ENCODE data around the gene NBAS.
A peak's percentile ranks its signal among the peaks of the same experiment; 100 is the strongest.
"Not testable (repeated sequence)": the region's sequence is repeated elsewhere in the genome, so short reads cannot be mapped to it uniquely, and the experiment has no call there.

The NBAS gene

DNA sequence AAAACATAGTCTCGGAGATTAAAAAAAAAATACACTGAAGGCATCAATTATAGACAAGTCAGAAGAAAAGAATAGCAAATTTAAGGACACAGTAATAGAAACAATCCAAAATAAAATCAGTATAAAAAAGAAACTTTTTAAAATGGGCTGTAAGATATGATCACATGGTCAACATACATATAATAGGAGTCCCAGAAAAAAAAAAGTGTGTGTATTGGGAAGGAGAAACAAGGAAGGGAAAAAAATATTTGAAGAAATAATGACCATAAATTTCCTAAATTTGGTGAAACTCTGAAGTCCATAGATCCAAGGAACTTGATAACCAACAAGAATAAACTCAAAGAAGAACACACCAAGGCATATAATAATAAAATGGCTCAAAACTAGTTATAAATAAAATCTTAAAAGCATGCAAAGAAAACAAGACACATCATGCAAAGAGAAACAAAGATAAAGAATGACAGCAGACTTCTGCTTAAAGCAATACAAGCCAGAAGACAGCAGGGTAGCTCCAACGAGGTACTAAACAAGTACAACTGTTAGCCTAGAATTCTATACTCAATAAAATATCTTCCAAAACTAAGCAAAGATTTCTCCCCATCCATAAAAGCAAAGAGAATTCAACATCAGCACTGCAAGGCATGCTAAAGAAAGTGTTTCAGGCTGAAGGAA, 115.1 kb downstream of the NBAS start:
- no peak for DNase-seq
- intact Hi-C loops (cut with DNase I): no loop called here

DNA sequence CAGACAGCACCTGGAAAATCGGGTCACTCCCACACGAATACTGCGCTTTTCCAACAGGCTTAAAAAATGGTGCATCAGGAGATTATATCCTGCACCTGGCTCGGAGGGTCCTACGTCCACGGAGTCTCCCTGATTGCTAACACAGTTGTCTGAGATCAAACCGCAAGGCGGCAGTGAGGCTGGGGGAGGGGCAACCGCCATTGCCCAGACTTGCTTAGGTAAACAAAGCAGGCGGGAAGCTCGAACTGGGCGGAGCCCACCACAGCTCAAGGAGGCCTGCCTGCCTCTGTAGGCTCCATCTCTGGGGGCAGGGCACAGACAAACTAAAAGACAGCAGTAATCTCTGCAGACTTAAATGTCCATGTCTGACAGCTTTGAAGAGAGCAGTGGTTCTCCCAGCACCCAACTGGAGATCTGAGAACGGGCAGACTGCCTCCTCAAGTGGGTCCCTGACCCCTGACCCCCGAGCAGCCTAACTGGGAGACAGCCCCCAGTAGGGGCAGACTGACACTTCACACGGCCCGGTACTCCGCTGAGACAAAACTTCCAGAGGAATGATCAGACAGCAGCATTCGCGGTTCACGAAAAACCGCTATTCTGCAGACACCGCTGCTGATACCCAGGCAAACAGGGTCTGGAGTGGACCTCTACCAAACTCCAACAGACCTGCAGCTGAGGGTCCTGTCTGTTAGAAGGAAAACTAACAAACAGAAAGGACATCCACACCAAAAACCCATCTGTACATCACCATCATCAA, 121.2 kb downstream of the NBAS start:
- intact Hi-C loops (cut with DNase I); DNase-seq: not testable (repeated sequence)

DNA sequence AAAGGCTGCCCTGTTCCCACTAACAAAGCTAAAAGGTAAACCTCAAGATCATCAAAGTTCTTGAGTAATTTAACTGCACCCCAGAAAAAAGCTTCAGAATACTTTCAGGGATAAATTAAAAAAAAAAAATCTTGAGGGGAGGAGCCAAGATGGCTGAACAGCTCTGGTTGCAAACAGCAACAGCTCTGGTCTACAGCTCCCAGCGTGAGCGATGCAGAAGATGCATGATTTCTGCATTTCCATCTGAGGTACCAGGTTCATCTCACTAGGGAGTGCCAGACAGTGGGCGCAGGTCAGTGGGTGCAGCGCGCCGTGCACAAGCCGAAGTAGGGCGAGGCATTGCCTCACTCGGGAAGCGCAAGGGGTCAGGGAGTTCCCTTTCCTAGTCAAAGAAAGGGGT, 121.8 kb downstream of the NBAS start:
- peak in 1 of 42 donors; percentile 5 for DNase-seq
- intact Hi-C loops (cut with DNase I): not testable (repeated sequence)

DNA sequence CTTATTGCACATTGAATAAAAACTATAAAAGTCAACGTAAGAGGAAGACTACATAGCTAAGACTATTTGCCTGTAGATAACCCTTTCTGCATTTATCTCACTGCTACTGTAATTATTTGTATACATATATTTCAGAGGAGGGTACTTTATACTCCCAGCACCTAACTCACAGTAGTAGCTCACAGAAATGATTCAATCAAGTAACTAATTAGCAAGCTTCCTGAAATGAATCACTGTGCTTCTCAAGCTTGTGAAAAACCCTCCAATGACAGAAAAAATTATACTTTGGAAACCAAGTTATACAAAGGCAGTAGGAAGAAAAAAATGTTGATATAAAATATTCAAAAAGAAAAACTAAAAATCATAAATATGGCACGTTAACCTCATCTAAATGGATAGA, 124.9 kb downstream of the NBAS start:
- intact Hi-C loops (cut with DNase I): no loop called here

DNA sequence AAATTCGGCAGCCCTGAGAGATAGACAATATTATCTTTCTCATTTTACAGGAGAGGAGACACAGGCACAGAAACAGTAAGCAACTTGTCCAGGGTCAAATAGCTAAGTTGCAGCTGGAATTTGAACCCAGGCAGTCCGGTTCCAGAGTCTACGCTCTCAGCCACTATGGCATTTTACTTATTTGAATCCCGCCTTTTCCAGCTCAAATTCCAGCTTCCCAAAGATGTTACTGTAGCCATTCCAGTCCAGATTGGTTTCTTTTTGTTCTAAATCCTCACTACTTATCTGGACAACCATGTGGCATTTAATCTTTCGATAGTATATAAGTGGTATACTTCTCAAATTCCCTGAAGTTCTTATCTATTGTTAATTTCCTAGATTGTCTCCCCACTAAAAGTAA, 125.7 kb downstream of the NBAS start:
- intact Hi-C loops (cut with DNase I): no loop called here
- no peak for DNase-seq

More for the DNA sequence above, 124.9 kb downstream of the NBAS start:
- no peak for DNase-seq

DNA sequence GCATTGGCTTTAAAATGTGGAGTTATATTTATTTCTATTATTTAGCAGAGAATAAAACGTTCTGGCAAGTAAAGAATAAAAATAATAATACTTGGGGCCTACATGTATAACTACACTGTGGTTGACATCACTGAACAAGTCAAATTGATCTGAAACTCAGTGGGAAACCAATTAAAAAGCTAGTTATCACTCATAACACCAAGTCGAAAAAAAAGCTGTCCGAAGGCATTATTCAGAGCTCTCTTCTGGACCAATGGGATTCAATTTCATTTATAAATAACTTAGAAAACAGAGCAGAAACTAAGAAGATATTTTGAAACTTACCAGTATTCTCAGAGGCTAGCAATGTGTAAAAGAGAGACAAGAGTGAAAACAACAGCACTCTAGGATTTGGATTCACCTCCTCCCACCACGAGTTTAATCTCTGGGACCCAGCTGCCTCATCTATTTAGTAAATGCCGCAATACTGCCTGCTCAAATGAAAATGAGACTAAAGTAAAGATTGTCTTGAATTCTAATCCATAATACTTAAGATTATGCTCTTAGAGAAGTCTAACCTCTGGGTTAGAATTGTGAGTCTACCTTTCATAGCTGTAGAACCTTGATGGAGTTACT, 128.4 kb downstream of the NBAS start:
- intact Hi-C loops (cut with DNase I): no loop called here
- DNase-seq: no peak

DNA sequence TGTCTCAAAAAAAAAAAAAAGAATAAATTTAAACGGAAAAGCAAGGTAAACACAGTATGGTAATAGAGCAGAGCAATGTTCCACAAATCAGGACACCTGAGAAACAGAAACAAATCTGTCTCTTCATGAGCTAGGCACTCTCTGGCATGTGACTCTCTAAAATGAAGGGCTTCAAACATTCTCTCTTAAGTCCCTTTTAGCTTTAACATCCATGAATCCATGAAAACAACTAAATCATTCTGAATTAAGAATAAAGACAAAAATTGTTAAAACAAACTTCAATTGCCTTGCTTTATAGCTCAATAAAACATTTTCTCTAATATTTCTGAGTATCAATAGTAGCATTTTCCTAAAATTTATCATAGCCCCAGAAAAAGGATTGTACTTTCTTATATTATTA, 132.1 kb downstream of the NBAS start:
- intact Hi-C loops (cut with DNase I): no loop called here
- DNase-seq: no peak

DNA sequence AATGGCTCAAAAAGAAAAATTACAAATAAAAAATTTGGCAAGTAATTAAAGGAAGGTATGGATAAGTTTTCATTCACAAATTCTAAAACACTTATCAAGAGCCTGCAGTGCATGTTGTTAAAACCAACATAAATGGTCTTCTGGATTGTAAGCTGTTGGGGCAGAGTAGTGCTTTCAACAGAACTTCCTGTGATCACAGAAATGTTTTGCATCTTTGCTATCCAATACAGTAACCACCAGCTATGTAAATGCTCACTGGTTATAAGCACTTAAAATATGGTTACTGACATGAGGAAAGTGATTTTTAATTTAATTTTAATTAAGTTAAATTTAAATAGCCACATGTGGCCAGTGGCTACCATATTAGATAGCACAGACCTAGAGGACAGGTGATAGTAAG, 133.1 kb downstream of the NBAS start:
- DNase-seq: no peak
- intact Hi-C loops (cut with DNase I): no loop called here

DNA sequence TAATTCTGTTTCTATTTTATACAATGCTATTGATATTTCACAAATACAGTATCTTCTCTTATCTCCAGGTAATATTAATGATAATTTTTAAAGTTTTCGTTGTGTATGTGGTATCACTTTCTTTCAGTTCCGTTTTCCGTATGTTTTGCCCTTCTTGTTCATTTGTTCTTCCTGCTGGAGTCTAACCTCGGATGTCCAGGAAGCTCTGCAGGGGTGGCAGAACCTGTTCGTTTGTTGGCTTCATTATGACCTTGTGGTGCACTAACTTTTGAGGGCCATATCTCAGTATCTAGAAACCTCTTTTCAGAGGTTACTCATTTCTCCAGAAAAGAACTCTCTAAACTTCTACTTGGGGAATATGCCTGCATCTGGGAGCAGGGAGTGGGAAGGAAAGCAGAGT, 134.5 kb downstream of the NBAS start:
- intact Hi-C loops (cut with DNase I): no loop called here
- no peak for DNase-seq

DNA sequence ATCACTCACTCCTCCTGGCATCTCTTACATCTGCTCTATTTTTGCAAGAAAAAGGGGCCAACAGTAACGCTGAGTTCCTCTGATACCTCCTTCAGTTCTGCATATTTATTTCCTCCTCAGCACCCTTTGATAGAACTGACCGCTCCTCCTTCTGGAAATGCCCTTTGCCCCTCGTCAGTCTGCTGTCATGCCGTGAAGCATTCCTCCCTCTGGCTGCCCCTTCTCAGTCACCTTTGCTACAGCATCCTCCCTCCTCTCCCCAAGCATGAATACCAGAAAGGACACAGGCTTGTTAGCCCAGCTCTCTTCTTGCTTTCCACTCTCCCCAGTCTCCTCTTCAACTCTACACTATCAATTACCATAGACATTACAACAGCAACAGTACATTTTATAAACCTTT, 135.4 kb downstream of the NBAS start:
- peak in 4 of 42 donors; percentile 6 to 21 (median 8) for DNase-seq
- intact Hi-C loops (cut with DNase I): no loop called here

DNA sequence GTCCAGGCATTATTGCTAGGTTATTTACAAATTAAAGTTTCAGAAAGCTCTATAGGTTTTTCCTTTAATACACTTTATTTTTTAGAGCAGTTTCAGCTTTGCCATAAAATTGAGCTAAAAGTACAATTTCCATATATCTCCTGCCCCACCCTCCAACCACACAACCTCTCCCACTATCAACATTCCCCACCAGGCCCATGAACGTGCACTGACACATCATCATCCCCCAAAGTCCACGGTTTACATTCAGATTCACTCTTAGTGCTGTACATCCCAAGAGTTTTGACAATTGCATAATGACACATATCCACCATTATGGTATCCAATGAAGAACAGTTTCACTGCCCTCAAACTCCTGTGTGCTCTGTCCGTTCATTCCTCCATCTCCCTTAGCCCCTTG, 139.4 kb downstream of the NBAS start:
- DNase-seq: no peak
- intact Hi-C loops (cut with DNase I): no loop called here

DNA sequence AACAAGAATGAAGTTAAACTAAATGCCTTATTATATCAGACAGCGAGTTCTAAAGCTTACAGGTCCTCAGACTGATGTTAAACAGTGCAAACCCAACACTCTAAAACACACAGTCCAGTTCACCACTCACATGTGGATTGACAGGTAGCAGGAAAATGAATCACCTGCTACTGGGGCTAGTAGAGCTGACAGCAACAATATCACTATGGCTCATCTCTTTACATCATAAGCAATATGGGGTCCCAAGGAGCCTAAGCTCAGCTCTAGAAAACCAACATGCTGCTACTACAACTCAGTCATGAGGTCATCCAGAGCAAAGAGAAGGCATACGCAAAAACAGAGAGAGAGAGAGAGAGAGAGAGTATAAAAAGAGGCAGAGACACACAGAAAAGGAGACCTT, 145.4 kb downstream of the NBAS start:
- no peak for DNase-seq
- intact Hi-C loops (cut with DNase I): no loop called here

DNA sequence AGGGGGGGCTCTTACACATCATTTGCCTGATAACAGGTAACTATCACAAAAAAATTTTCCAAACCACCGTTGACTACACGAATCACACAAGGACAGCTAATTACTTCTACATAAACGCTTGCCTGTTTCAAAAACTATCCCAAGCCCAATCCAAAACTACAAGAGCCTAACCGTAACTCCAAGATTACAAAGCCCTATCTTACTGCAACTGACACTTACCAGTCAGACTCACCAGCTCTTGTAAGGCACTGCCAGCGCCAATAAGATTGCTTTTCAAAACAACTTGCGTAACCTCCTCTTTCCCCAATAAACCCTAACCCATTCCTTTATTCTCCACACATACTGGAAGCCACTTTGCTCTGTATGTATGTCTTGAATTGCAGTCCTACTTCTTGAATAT, 148.4 kb downstream of the NBAS start:
- intact Hi-C loops (cut with DNase I): no loop called here
- DNase-seq: no peak

DNA sequence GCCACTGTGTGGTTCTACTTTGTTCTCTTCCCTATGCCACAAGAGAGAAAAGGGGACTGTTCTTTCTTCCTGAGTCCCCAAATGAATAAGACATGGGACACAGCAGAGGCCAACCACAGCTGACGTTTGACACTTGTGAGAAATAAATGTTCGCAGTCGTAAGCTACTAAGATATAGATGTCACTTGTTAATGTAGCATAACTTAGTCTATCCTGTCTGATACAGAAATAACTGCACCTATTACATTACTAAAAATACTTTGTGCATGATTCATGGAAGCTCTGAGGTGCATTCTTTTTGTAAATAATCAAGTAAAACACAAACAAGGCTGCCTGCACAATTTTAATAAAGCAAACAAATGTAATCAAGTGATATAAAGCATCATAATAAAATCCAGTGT, 148.8 kb downstream of the NBAS start:
- no peak for DNase-seq
- intact Hi-C loops (cut with DNase I): no loop called here

DNA sequence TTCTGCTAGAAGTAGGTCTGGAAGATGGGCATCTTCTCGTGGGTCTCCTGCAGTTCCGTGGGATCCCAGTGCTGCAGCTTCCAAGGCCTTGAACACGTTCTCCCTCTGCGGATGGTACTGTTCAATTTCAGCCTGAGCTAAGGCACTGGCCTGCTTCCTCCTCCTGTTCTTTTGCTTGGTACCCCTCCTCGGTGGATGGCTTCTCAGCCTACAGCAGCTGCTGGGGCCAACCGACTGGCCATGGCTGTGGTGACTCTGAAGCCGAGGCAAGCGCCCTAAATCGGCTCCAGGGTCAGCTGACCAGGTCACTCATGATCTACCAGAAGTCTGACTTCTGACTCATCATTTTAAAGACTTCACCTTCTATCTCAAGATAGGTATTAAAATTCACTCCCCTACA, 150.2 kb downstream of the NBAS start:
- intact Hi-C loops (cut with DNase I): no loop called here

DNA sequence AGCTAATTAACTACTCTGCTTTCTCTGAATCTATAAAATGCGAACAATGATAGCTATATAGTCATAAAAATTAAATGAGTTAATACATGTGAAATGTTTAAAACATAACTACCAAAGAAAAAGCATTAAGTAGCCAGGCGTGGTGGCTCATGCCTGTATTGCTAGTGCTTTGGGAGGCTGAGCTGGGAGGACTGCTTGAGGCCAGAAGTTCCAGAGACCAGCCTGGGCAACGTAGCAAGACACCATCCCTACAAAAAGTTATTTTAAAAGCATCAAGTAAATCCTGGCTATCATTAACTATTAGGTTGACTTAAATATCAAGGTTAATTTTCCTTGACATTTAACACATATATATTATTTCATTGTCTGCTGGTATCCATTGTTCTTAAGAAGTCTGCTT, 152.4 kb downstream of the NBAS start:
- no peak for DNase-seq

More for the DNA sequence above, 150.2 kb downstream of the NBAS start:
- no peak for DNase-seq

DNA sequence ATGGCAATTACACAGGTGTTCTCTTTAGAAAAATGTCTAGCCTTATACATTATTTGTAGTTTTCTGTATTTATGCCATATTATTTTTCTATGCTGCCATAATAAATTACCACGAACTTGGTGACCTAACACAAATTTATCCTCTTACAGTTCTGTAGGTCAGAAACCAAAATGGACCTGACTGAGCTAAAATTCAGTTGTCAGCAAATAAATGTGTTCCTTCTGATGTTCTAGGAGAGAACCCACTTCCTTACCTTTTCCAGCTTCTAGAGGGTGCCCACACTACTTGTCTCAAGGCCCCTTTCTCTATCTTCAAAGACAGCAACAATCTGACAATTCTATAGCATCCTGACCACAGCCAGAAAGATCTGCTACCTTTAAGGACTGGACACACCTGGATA, 153.5 kb downstream of the NBAS start:
- intact Hi-C loops (cut with DNase I): no loop called here
- no peak for DNase-seq

More for the DNA sequence above, 152.4 kb downstream of the NBAS start:
- intact Hi-C loops (cut with DNase I): no loop called here

DNA sequence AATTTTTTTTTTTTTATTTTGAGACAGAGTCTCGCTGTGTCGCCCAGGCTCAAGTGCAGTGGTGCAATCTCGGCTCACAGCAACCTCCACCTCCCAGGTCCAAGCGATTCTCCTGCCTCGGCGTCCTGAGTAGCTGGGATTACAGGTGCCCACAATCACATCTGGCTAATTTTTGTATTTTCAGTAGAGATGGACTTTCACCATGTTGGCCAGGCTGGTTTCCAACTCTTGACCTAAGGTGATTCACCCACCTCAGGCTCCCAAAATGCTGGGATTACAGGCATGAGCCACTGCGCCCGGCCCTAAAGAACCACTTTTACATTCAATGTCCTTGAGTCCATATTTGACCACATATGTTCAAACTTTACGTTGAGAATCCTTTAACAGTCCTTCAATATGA, 156.6 kb downstream of the NBAS start:
- intact Hi-C loops (cut with DNase I); DNase-seq: not testable (repeated sequence)

DNA sequence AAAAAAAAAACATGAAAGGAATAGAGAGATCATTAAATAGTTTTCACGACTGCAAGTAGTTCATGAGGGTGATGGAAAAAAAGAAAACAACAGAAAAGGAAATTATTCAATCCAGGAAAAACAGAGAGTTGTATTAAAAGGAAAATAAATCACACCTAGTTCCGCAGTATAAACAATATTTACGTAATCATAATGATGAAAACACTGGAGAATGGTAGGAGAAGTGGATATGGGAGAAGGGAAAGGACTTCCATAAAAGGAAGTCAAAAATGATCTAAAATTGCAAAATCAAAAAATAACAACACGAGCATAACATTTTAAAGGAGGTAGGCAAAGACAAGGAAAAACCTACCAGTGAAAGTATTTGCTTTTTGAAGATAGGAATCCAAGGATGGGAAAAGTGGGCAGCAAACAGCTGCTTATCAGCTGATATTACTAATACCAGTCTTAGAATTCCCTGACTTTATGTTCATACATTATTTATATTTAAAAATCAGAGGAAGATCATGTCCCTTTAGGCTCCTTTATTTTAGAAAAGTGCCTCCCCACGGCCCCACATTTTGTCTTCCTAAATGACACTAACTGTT, 160.8 kb downstream of the NBAS start:
- intact Hi-C loops (cut with DNase I): no loop called here
- no peak for DNase-seq

DNA sequence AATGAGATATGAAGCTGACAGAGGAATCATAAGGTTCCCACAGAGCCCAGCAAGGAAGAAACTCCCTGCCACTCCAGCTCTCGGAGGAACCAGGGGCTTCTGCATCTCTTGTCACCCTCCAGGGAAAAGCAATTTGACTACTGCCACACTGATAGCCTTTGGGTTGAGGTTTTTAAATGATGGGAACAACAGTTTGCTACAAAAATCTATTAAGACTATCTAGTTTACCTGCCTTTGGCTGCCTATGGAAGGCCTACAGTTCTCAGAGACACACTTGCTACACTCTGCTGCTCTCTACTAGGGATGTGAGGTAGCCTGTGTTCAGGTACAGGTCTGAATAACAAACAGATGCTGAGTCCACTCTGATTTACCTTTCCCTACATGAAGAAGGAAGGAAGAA, 161.9 kb downstream of the NBAS start:
- no peak for DNase-seq
- intact Hi-C loops (cut with DNase I): no loop called here
